GM13976 (cell line): ENCODE measurements around the gene TNK2.
"Not testable (repeated sequence)": the region's sequence is repeated elsewhere in the genome, so short reads cannot be mapped to it uniquely, and the experiment has no call there.

ENCODE experiments used
- DNase-seq: peaks from one replicate; pipeline ENCODE4 v3.0.0; 2012; ENCODE audit warnings: low spot score
- CTCF ChIP-seq: IDR thresholded peaks from 2 replicates; pipeline ENCODE4 v1.5.1; 2012; ENCODE audit warnings: borderline replicate concordance, mild to moderate bottlenecking; ENCODE audit not compliant: insufficient read depth; ENCODE audit errors: extremely low read depth, missing control alignments, control extremely low read depth
- in situ Hi-C: fragments of 300-500 bp; cut with MboI; formaldehyde crosslinking; loops from one replicate; pipeline ENCODE4 v1.12.0; 2022; ENCODE audit warnings: low sequenced_read_pairs, mixed read lengths, inconsistent platforms; ENCODE audit not compliant: unreplicated experiment

TNK2 gene

GRCh38 chr3:195867631-195868335 lies 40.6 kb downstream of the TNK2 start:
- no peak for DNase-seq
- in situ Hi-C loops: no loop called here
- no peak for TF ChIP-seq CTCF

- no peak for TF ChIP-seq CTCF
- in situ Hi-C loops: no loop called here
- DNase-seq: no peak
Observed at GRCh38 chr3:195866686-195867511, 41.5 kb downstream of the TNK2 start.

- TF ChIP-seq CTCF: no peak
- no peak for DNase-seq
- in situ Hi-C loops: no loop called here
Observed at GRCh38 chr3:195865752-195866151, 42.6 kb downstream of the TNK2 start.

GRCh38 chr3:195863121-195864061 lies 45.0 kb downstream of the TNK2 start:
- in situ Hi-C loops: loop anchor here (5.0 kb wide), 1 partner anchor 54 kb away; no protein-coding TSS in a partner anchor

GRCh38 chr3:195862318-195862717 lies 46.0 kb downstream of the TNK2 start:
- in situ Hi-C loops: loop anchor here (5.0 kb wide), 1 partner anchor 55 kb away; no protein-coding TSS in a partner anchor
- not testable (repeated sequence) for DNase-seq

More at GRCh38 chr3:195863121-195864061, 45.0 kb downstream of the TNK2 start:
- peak; percentile 93 for TF ChIP-seq CTCF
- DNase-seq: peak; percentile 89

GRCh38 chr3:195860456-195860855 lies 47.9 kb downstream of the TNK2 start:
- TF ChIP-seq CTCF: no peak
- in situ Hi-C loops: loop anchor here (5.0 kb wide), 1 partner anchor 57 kb away; no protein-coding TSS in a partner anchor
- no peak for DNase-seq
